Glomerular visceral epithelial cell (primary cell): ENCODE results near the gene MGRN1.

ENCODE experiments used
- DNase-seq: peaks from one replicate; pipeline ENCODE4 v3.0.0-alpha.2; 2016; ENCODE audit errors: extremely low spot score

The MGRN1 gene

DNA sequence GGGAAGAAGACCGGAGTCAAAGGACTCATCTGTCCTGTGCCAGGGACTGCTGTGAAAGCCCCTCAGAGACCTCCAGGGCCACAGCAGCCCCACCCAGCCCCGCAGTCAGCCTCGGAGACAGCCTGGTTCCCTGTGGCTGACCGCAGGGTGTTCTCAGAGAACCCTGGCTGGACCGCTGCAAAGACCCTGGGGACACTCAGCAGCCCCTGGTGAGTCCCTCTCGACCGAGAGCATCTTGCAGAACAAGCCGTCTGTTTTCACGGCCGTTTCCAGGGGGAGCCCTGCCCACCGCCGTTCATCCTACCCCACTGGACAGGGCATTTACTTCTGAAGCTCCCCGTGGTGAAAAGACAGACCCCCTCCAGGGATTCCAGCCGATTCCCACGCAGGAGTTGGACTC is 20.2 kb upstream of the MGRN1 start:
- DNase-seq: no peak

DNA sequence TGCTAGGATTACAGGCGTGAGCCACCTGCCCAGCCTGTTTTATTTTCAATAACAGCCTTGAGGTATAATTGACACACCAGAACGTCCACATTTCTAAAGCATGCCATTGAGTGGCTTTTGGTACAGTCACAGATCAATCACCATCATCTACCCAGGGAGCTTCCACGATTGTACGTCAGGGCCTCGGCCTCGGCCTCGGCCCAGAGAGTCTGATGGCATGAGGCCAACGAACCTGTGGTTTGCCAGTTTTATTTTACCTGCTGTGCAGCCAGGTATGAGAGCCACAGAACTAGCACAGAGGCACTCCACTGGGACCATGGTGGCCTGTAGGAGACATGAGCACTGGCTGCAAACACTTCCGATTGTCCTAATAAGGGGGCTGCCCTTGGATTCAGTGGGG is 18.3 kb upstream of the MGRN1 start:
- DNase-seq: no peak

DNA sequence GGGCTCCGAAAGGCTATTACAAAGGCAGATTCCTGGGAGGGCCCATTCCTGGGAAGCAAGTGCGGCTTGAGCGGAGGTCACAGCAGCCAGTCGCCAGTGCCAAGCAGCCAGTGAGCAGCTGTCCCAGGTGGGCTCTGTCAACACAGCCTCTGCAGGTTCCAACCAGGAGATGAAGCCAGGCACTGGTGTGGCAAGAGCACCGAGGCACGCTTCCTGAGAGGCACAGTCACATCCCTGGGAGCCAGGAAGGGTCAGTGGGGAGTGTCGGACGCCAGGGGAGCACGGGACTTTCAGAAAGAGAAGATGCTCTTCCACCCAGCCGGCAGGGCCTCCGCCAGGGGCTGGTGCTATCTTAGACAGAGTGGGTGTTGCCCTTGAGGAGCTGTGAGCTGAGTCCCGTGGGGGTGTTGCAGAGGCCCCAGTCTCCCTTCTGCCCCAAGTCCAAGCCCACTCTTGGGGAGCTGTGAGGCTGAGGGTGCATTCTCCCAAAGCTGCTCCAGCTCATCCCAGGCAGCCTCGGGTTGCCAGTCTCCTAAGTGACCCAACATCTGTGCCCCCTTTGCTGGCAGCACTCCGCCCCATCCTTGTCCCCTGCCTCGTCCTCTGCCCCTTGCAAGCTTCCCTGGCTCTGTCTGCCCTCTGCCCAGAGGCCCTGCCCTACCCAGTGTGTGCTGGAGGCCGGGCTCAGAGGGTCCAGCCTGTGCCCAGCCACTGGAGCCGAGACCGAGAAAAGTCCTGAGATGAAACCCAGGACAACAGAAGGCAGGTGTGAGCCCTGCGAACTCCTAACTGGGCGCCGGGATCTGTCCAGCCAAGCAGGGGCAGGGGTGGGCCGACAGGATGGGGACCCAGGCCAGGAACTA is 16.6 kb upstream of the MGRN1 start:
- no peak for DNase-seq

DNA sequence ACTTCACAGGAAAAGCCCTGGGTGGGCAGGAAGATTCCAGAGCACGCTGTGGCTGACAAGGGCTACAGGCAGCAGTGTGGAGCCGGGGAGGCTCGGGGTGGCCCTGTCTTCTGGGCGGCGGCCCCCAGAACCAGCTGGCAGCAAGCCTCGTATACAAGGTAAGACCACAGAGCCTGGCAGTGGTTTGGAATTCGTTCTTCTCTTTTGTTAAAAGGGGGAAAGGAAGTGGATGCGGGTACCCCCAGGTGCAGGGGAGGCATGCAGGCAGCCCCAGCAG is 16.0 kb upstream of the MGRN1 start:
- no peak for DNase-seq

DNA sequence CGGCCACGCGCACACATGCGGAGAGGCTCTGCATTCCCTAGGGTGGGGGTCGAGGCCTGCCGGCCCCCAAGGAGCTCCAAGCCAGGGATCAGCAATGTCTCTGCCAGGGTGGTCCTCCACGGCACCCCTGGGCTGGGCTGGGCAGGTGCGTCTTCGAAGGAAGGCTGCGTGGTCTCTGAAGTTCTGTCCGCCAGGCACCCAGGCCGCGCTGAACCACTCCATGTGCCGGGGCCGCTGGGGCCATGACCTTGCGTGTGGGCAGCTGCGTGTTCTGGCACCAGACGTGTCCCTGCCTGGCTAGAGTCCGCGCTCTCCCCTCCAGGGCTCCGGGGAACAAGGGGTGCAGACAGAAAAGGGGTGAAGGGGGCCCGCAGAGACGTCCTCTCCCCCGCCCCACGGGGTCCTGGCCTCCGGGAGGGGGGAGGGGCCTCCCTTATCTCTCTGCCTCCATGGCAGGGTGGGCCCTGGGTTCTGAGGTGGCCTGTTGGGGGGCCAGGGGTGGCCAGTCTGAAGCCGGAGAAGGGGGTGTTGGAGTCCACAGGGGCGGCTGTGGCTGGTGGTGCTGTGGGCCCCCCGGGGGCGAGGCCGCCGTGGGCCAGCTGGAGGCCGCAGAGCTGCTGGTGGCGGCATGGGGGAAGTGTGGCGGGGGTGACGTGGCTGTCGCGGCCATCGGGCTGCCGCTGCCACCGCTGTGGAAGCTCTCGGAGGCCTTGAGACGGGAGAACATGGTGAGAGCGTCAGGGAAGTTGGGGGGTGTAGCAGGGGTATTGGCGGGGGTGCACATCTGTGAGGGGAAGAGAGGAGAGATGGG is 15.2 kb upstream of the MGRN1 start:
- DNase-seq: no peak

DNA sequence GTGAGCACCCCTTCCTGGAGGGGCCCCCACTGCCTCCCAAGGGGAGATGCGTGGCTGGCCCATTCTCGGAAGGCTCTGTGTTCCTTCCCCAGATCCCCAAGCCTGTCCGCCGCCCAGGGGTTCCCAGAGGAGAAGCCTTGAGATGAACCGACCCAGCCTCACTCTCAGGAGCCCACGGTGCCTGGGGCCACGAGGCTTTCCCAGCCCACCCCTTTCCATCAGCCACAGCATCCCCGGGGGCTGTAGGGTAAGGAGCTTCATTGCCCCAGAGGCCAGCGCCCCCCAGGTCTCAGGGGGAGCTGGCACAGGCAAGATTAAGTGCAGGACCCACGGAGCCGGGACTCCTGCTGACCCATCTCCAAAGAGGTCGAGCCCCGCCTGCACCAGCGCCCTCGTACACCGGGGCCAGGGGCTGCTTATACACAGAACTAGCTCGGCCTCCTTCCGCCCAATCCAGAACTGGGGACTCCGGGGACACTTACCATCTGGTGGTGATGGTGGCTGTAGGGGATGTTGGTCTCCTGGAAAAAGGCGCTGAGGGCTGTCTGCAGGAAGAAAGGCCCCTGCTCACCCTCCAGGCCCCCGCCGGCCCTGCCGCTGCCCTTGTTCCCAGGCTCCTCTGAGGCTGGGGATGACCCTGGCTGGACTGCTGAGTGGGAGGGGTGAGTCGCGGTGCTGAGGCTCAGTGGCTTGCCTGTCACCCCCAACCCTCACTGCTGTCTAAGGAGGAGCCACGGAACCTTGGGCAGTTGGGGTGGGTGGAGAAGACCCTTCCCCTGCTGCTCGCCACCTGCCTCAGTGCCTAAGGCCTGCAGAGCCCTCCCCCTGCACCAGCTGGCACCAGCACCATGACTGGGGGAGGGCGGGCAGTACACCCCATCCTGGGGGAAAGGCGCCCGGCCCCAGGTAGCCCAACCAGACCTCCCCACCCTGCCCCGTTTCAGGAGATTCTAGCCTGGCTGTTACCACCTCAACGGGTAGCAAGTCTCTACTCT is 14.3 kb upstream of the MGRN1 start:
- DNase-seq: no peak

DNA sequence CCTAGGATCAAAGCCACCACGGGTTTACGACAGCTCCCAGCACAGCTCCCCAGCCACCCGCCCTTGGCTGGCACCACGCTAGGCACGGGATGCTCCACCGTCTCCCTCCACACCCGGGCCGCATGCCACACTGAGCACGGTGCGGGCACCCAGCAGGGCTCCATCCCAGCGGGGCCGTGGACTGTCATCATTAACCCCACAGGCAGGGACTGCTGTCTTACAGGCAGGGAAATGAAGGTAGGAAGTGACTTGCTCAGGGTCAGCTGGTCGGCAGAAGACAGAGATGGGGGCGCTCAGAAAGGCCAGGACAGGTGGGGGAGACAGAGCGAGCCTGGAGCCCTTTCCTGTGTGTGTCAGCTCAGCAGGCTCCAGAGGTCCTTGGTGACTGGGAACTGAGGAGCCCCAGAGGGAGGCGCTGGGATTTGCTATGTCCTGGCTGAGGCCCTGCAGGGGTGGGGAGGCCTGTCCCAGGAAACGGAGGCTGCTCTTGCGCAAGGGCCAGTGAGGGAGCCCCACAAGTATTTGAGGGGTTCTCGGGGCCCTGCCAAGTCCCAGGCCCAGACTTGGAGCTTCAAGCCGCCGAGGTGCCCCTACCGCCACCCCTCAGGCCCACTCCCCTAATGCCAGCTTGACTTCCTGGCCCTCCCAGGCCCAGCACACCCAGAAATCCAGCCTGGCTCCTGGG is 13.1 kb upstream of the MGRN1 start:
- DNase-seq: no peak

DNA sequence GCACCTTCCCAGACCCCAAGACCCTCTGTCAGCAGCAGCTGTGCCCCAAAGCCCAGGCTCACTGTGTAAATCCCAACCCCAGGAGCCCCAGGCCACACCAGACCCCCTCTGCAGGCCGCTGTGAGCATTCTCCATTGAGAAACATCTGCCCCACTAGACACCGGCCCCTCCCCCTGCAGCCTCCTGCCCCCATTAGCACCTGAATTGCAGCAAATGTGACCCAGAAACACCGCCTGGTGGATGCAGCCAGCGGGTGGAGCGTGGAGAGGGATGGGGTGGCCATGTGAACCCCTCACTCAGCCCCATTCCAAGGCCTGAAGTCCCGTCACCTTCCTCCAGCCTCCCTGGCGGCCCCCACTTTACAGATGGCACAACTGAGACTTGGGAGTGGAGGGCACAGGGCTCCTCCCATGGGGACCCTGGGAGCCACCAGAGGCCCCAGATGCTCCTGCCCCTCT is 12.1 kb upstream of the MGRN1 start:
- no peak for DNase-seq

DNA sequence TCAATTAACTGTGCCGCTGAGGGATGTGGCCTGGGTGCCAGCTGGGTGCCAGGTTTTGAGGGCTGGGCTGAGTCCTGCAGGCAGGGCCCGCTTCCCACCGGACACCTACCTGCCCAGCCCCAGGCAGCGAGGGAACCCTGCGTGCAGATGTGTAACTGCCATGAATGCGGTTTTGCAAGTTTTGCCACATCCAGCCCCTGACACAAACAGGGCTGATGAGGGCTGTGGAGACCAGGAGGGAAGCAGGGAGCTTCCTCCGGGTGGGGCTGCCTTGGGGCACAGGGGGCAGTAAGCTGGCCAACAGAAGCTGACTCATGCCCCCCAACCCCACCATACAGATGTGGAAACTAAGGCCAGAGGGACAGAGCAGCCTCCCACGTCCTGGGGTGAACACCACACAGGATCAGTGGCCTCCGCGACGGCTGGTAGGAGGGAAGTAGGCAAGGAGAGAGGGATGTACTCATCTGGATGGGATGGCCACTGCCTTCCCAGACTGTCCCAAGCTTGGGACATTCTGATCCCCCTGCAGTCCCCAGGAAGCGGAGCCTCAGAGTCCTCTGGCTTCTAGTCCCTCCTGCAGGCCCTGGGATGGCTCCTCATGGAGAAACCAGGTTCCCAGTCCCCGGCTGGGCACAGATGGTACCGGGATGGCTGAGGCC is 11.5 kb upstream of the MGRN1 start:
- no peak for DNase-seq

DNA sequence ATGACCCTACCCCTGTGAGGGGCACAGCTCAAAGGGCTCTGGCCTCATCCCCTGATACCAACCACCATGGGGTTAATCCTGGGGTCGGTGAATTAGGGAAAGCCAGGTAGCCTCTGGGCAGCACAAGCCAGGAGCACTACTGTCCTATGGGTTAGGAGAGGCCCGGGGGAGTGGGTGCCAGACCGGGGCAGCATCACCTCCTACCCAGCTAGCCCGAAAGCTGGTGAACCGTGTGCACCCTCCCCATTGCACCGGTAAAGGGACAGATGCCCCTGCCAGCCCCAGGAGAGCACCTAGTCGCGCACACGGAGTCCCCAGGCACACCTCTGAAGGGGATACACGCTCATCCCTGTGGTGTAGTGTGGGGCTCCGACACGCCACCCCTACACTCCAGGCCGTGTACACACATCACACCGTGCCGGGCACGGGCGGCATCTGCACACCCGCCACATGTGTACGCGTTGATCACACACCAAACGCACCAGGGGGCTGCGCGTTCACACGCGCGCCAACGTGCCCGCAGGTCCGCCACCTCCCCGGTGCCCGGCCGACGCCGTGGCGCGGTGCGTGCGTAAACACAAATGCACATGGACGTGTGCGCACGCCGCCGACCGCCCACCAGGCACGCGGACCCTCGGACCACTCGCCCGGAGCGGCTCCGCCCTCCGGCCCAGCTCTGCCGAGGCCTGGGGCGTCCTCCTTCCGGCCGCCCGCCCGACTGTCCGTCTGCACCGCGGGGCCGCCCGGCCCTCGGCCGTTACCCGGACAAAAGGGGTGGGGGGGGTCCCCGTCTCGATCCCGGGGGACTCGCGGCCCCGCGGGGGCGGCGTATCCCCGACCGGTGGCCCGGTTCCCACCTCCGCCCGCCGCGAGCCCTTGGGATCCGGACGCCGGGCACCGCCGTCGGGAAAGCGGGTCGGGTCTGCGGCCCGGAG is 10.7 kb upstream of the MGRN1 start:
- DNase-seq: peak; percentile 47

DNA sequence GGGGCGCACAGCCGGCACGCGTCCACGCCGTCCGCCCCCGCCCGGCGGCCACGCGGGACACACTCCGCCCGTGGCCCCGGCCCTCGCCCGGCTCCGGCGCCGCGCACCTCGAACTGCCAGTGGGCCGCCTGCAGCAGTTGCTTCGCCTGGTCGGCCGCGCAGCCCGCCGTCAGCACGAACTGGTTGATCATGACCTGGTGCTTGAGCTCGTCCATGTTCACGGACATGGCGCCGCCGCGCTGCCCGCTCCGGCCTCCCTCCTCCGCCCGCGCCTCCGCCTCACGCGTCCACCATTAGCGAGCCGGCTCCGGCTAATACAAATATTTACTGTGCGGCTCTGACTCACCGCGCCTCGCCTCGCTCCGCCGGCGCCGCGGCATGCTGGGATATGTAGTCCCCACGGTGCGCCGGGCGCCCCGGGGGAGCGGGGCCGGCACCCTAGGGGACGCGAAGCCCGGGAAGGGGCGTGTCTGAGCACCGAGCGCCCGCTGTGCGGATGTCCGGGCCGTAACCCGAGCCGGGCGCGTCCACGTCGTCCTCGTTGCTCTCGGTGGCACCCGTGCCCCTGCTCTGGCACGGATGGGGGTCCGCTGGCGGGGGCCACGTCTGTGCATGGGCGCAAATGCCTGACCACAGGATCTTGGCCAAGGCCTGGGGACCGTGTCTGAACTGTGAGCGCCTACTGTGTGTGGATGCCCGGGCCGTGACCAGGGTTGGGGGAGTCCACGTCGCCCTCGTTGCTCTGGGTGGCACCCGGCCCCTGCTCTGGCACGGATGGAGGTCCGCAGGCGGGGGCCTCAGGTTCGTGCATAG is 9.8 kb upstream of the MGRN1 start, which contains the start of gene UBALD1:
UBALD1 (minus strand) TSS at position 318 of the 813 bp plus-strand sequence; CDS start at position 227, 91 bp downstream.
- peak; percentile 86 for DNase-seq

DNA sequence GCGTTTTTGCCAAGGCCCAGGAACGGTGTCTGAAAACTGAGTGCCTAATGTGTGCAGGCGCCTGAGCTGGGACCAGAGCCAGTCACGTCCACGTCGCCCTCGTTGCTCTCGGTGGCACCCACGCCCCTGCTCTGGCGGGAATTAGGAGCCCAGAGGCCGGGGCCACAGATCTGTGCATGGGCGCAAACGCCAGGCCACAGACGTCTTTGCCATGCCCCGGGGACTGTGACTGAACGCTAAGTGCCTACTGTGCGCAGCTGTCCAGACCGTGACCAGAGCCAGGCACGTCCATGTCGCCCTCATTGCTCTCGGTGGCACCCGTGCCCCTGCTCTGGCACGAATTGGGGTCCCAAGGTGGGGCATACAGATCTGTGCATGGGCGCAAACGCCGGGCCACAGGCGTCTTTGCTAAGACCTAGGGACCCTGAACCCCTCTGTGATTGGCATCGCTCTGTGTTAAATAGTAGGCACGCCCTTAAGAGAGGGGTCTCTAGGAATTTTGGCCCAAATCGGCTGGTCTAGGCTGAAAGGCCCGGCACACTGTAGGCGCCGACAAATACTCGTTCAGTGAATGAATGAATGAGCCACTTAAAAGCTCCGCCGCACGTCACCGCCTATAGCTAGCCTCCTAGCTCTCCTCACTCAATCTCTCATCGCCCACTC is 9.1 kb upstream of the MGRN1 start:
- DNase-seq: no peak

DNA sequence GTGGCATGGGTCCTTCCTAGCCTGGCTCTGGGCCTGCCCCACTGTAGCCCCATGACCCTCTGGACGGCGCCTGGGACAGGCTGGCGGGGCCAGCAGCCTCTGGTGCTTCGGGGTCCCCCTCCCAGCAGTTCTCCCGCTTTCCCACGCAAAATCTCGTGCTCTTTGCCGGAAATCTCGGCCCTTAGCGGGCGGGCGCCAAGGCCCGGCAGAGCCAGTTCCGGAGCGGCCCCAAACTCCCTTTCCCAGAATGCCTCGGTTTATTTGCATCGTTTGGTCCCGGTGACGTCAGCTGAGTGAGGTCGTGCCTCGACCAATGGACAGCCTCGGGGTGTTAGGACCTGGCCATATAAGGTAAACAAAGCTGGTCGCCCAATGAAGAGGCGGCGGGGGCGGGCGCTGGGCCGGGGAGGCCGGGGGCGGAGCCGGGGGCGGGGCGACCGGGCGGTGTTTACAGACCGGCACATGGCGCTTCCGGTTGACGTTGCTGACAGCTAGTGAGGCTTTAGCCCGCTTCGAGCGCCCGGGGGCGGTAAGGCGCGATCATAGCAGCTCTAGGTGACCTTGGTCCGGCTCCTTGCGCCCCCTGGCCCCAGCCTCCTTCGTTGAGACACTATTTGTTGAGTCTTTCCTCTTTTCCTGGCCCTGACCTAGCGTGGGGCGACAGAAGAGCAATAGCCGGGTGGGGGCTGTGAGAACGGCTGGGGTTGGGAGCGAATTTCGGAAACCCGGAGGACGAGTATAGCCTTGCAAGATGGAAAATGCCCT is 8.4 kb upstream of the MGRN1 start:
- peak; percentile 99 for DNase-seq

DNA sequence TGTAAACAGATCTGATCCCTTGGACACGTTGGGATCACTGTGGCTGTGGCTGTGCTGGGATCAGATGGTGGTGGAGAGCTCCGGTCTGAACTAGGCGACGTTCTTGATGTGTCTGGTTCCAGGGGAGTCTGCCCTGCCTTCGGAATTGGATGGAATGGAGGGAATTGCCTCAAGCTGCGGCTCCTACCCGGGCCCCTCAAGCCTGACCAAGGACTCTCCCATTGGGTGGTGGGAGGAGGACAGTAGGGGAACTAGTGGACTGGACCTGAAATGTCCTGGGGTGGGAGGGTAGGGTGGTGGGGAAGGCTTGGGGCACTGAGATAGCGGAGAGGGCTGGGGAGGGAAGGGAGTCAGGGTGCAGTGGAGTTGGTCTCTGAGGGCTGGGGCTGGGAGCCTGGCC is 6.7 kb upstream of the MGRN1 start:
- DNase-seq: no peak

DNA sequence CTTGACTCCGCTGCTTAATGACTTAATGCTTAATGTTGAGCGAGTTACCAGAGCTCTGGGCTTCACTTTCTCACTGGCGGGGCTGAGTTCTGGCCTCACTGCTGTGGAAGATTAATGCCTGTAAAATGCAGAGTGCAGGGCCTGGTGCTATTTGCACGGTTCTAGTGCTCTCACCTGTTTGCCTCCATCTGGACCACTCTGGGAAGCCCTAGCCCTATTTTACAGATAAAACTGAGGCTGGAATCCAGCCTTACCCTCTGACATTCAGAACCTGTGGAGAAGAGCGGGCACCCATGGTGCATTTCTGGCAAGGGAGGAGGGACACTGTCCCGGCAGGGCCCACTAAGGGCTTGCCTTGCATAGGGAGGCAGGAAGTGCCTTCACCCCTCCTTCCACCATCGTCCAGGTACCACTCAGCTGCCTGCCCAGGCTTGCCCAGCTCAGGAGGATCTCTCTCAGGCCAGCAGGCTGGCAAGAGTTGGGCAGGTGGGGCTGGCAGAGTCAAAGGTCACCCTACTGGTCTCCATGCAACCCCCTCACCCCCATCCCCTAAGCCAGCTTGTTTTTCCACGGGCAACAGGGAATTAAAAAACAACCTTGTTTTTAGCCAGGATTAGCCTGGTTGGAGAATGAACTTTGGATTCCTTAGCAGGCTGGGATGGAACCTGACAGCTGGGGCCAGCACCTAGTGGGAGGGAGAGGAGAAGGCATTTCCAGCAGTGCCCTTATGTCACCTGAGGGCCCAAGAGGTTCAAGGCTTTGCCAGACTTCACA is 5.8 kb upstream of the MGRN1 start:
- DNase-seq: no peak

DNA sequence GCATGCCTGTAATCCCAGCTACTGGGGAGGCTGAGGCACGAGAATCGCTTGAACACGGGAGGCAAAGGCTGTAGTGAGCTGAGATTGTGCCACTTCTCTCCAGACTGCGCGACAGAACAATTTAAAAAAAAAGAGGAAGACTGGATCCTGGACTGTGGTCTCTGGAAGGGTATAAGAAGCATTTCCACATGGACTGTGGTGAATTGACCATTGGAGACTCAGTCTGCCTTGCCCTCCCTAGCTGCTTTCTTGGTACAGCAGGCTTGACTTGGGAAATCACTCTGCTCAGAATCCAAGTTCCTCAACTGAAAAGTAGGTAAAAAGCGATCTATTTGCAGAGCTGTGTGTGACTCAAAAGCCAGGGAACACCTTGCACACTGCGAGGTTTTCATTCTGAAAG is 1.0 kb upstream of the MGRN1 start:
- no peak for DNase-seq
